Activated CD4-positive, CD25-positive, alpha-beta regulatory T cell treated with anti-CD3 and anti-CD28 coated beads, Interleukin-2, amount 50 U/mL, for 24 hours (primary cell): ENCODE data around the gene ANKRD30A.
"Not testable (repeated sequence)": the region's sequence is repeated elsewhere in the genome, so short reads cannot be mapped to it uniquely, and the experiment has no call there.

Experiments
- ATAC-seq, 2 donors: fragments of 150-1000 bp; cut with Tn5 transposase; one replicate each; pipeline ENCODE4 v1.10.0; 2021; ENCODE audit warnings: mild to moderate bottlenecking in 1 of 2, moderate library complexity in 1 of 2

The ANKRD30A gene

GRCh38 chr10:37125191-37125732, at the start of gene ANKRD30A:
ANKRD30A (plus strand) TSS chr10:37125598; CDS start chr10:37125788, 190 bp downstream.
- no peak for ATAC-seq

- not testable (repeated sequence) for ATAC-seq
Observed at GRCh38 chr10:37076083-37076482, 49.3 kb upstream of the ANKRD30A start.

- ATAC-seq: no peak
Observed at GRCh38 chr10:37095792-37096573, 29.4 kb upstream of the ANKRD30A start.

GRCh38 chr10:37101261-37101660, 24.1 kb upstream of the ANKRD30A start:
- no peak for ATAC-seq

GRCh38 chr10:37109000-37109399, 16.4 kb upstream of the ANKRD30A start:
- no peak for ATAC-seq

- no peak for ATAC-seq
Observed at GRCh38 chr10:37124532-37124931, 866 bp upstream of the ANKRD30A start.

- no peak for ATAC-seq
Observed at GRCh38 chr10:37125921-37126320, 523 bp downstream of the ANKRD30A start.

GRCh38 chr10:37146443-37146842, 21.0 kb downstream of the ANKRD30A start:
- ATAC-seq: no peak

- ATAC-seq: not testable (repeated sequence)
Observed at GRCh38 chr10:37162430-37162829, 37.0 kb downstream of the ANKRD30A start.

GRCh38 chr10:37171945-37172344, 46.5 kb downstream of the ANKRD30A start:
- ATAC-seq: not testable (repeated sequence)

GRCh38 chr10:37178296-37178695, 52.9 kb downstream of the ANKRD30A start:
- ATAC-seq: not testable (repeated sequence)

GRCh38 chr10:37182719-37183118, 57.3 kb downstream of the ANKRD30A start:
- not testable (repeated sequence) for ATAC-seq

GRCh38 chr10:37206132-37206531, 80.7 kb downstream of the ANKRD30A start:
- ATAC-seq: no peak

- ATAC-seq: no peak
Observed at GRCh38 chr10:37220866-37221265, 95.5 kb downstream of the ANKRD30A start.

GRCh38 chr10:37222046-37222445, 96.6 kb downstream of the ANKRD30A start:
- ATAC-seq: no peak

GRCh38 chr10:37225163-37225562, 99.8 kb downstream of the ANKRD30A start:
- no peak for ATAC-seq

- ATAC-seq: no peak
Observed at GRCh38 chr10:37226524-37226923, 101.1 kb downstream of the ANKRD30A start.

GRCh38 chr10:37234692-37235091, 109.3 kb downstream of the ANKRD30A start:
- no peak for ATAC-seq

GRCh38 chr10:37236093-37236492, 110.7 kb downstream of the ANKRD30A start:
- ATAC-seq: no peak

GRCh38 chr10:37240223-37240622, 114.8 kb downstream of the ANKRD30A start:
- no peak for ATAC-seq

GRCh38 chr10:37246637-37247036, 121.2 kb downstream of the ANKRD30A start:
- no peak for ATAC-seq

- not testable (repeated sequence) for ATAC-seq
Observed at GRCh38 chr10:37255837-37256236, 130.4 kb downstream of the ANKRD30A start.

GRCh38 chr10:37263304-37263703, 137.9 kb downstream of the ANKRD30A start:
- ATAC-seq: no peak

GRCh38 chr10:37268266-37268665, 142.9 kb downstream of the ANKRD30A start:
- ATAC-seq: no peak
